Measurements from ENCODE around the gene RNU7-1. TPM values are rescaled to one million over a fixed set of nuclear protein-coding genes. Genes with fewer than 3 reads are reported as not detected.

The RNU7-1 gene
- total RNA-seq, 2 experiments from 2014 or later: not detected

GRCh38 chr12:6946033-6946919 lies 2.7 kb downstream of the RNU7-1 start:
- H3K36me3 Mint-ChIP-seq: no peaks in the 10 kb centered on the region

DNA sequence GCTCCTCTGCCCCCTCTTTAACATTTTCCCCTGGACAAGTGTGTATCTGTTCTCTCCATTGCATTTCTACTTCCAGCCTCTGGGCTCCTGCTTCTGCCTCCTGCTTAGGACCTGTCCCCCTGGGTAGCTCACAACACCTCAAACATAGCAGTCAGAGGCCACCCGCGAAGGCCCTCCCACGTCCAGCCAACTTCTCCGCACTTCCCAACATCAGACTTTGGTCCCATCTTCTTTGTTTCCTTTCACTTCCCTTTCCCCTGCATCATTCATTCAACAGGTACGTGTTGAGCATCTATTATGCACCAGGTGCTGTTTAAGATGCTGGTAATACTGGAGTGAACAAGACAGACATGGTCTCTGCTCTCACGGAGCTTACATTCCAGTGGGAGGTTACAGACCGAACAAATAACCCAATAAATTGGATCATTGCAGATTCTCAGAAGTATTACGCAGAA lies 3.3 kb downstream of the RNU7-1 start:
- POLR2A ChIA-PET: interaction anchor here (0.6 to 21.6 kb wide), 10 partner anchors 9 to 454 kb away, joined by 3 to 1055 read pairs (median 4); partner anchors contain the start of genes C1RL, EMG1, LPCAT3 and MRPL51
- Mint-ChIP-seq H3K27ac (peak overlapping the region; percentile 94), H3K4me3 (peak overlapping the region; percentile 97), H3K9me3 (no peaks in the 10 kb centered on the region), H3K36me3 (peaks cover 4% of the 10 kb centered on the region), H3K27me3 (no peaks in the 10 kb centered on the region), H3K4me1 (peaks cover 62% of the 10 kb centered on the region)
- ATAC-seq (ENCODE audit: low read depth) (no peak), DNase-seq (no peak)

More at GRCh38 chr12:6946033-6946919, 2.7 kb downstream of the RNU7-1 start:
- H3K4me1 Mint-ChIP-seq: peaks cover 62% of the 10 kb centered on the region
- peak overlapping the region; percentile 94 for H3K27ac Mint-ChIP-seq
- DNase-seq (peak; percentile 79), ATAC-seq (ENCODE audit: low read depth) (peak; percentile 20)
- H3K9me3 Mint-ChIP-seq: no peaks in the 10 kb centered on the region
- POLR2A ChIA-PET: interaction anchor here (0.6 to 21.6 kb wide), 14 partner anchors 9 to 990 kb away, joined by 3 to 1055 read pairs (median 7); partner anchors contain the start of genes C1RL, COPS7A, EMG1 and LPCAT3
- H3K4me3 Mint-ChIP-seq: peak overlapping the region; percentile 97
- no peaks in the 10 kb centered on the region for H3K27me3 Mint-ChIP-seq

- Mint-ChIP-seq H3K27ac (peak overlapping the region; percentile 94), H3K4me3 (peak overlapping the region; percentile 27), H3K36me3 (peaks cover 11% of the 10 kb centered on the region), H3K27me3 (no peaks in the 10 kb centered on the region), H3K4me1 (peaks cover 56% of the 10 kb centered on the region), H3K9me3 (no peaks in the 10 kb centered on the region)
- POLR2A ChIA-PET: interaction anchor here (0.7 to 21.6 kb wide), 6 partner anchors 13 to 78 kb away, joined by 3 to 1055 read pairs (median 3); partner anchors contain the start of genes EMG1 and PHB2
- DNase-seq (no peak), ATAC-seq (ENCODE audit: low read depth) (no peak)
Measured at GRCh38 chr12:6947615-6948014, 4.0 kb downstream of the RNU7-1 start.

DNA sequence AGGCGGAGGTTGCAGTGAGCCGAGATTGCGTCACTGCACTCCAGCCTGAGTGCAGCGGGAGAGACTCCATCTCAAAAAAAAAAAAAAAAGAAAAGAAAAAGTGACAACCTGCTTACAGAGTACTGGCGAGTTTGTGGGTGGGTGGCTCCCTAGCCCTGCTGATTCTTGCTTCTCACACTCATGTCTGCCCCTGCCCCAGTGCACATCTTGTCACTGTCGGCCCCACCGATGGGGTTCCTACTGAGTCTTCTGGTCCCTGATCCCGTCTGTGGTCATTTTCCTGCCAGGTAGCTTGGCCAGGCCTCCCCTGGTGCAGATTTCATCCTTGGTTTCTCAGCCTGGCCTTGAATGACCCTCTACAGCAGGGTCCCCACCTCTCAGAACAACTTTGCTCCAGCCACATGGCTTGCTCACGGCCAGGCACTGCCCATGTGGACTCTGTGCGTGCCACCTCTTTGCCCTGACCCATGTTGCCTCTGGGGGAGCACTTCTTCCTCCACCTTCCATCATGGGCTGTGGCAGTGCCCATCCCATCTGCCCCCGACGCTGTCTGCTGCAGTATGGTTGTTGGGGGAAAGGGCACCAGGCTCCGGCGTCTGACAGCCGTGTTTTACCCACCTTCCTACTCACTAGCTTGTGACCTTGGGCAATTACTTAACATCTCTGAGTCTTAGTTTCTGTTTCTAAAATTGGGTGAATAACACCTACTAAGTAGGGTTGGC lies 5.4 kb downstream of the RNU7-1 start:
- Mint-ChIP-seq H3K4me1 (peaks cover 60% of the 10 kb centered on the region), H3K9me3 (no peaks in the 10 kb centered on the region), H3K4me3 (peak overlapping the region; percentile 79), H3K36me3 (peaks cover 19% of the 10 kb centered on the region), H3K27ac (peak overlapping the region; percentile 97), H3K27me3 (no peaks in the 10 kb centered on the region)
- DNase-seq (no peak), ATAC-seq (ENCODE audit: low read depth) (no peak)
- POLR2A ChIA-PET: interaction anchor here (1.2 to 21.6 kb wide), 3 partner anchors 11 to 58 kb away, joined by 3 to 1055 read pairs (median 15); no protein-coding TSS in a partner anchor

- H3K36me3 Mint-ChIP-seq: peaks cover 22% of the 10 kb centered on the region
- no peak for ATAC-seq (ENCODE audit: low read depth)
- peak overlapping the region; percentile 100 for H3K27ac Mint-ChIP-seq
Measured at GRCh38 chr12:6950401-6950801, 6.8 kb downstream of the RNU7-1 start.

GRCh38 chr12:6950811-6951540 lies 7.4 kb downstream of the RNU7-1 start, which contains the start of gene PTPN6:
TSS of gene PTPN6 (plus strand) at chr12:6951356. CDS start at chr12:6951513, 157 bp downstream.
- DNase-seq: peak; percentile 77
- ATAC-seq (ENCODE audit: low read depth): peak; percentile 40
- H3K9me3 Mint-ChIP-seq: no peaks in the 10 kb centered on the region
- POLR2A ChIA-PET: interaction anchor here (1.2 to 21.6 kb wide), 9 partner anchors 9 to 157 kb away, joined by 4 to 1055 read pairs (median 12); partner anchors contain the start of genes CDCA3, EMG1, LPCAT3 and PHB2
- H3K4me3 Mint-ChIP-seq: peak within 1 kb of the TSS; percentile 100
- H3K27ac Mint-ChIP-seq: peak within 1 kb of the TSS; percentile 100
- H3K27me3 Mint-ChIP-seq: no peaks in the 10 kb centered on the region
- peaks cover 67% of the 10 kb centered on the region for H3K4me1 Mint-ChIP-seq
- peaks cover 27% of the 10 kb centered on the region for H3K36me3 Mint-ChIP-seq

More at GRCh38 chr12:6950401-6950801, 6.8 kb downstream of the RNU7-1 start:
- POLR2A ChIA-PET: interaction anchor here (1.2 to 21.6 kb wide), 9 partner anchors 10 to 158 kb away, joined by 4 to 1055 read pairs (median 12); partner anchors contain the start of genes CDCA3, EMG1, LPCAT3 and PHB2
- peak overlapping the region; percentile 100 for H3K4me3 Mint-ChIP-seq
- peak; percentile 56 for DNase-seq
- H3K4me1 Mint-ChIP-seq: peaks cover 67% of the 10 kb centered on the region
- H3K27me3 Mint-ChIP-seq: no peaks in the 10 kb centered on the region
- no peaks in the 10 kb centered on the region for H3K9me3 Mint-ChIP-seq

DNA sequence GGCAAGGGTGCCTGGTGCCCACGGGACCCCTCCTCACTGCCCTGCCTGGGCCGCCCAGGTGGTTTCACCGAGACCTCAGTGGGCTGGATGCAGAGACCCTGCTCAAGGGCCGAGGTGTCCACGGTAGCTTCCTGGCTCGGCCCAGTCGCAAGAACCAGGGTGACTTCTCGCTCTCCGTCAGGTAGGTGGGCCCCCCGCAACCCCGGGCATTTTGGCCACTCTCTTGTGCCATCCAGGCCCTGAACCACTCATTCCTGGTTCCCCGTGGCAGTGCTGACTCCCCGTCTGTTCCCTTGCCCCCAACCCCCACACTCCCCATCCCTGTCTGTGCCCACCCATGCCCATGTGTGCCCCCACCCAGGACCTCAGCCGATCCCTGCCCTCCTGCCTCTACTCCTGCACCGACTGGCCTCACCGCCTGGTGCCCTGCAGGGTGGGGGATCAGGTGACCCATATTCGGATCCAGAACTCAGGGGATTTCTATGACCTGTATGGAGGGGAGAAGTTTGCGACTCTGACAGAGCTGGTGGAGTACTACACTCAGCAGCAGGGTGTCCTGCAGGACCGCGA lies 8.0 kb downstream of the RNU7-1 start:
- Mint-ChIP-seq H3K27ac (peak overlapping the region; percentile 100), H3K36me3 (peaks cover 34% of the 10 kb centered on the region), H3K9me3 (no peaks in the 10 kb centered on the region)

GRCh38 chr12:6952121-6952862 lies 8.7 kb downstream of the RNU7-1 start:
- Mint-ChIP-seq H3K36me3 (peaks cover 40% of the 10 kb centered on the region), H3K4me1 (peaks cover 71% of the 10 kb centered on the region), H3K27me3 (no peaks in the 10 kb centered on the region), H3K4me3 (peak overlapping the region; percentile 100), H3K9me3 (no peaks in the 10 kb centered on the region), H3K27ac (peak overlapping the region; percentile 100)
- POLR2A ChIA-PET: interaction anchor here (1.1 to 21.6 kb wide), 11 partner anchors 8 to 228 kb away, joined by 3 to 1055 read pairs (median 11); partner anchors contain the start of genes C12orf57, CDCA3, EMG1 and LPCAT3
- DNase-seq (peak; percentile 60), ATAC-seq (ENCODE audit: low read depth) (no peak)

More for the DNA sequence above, 8.0 kb downstream of the RNU7-1 start:
- DNase-seq: peak; percentile 52
- H3K4me3 Mint-ChIP-seq: peak overlapping the region; percentile 100
- POLR2A ChIA-PET: interaction anchor here (1.2 to 21.6 kb wide), 11 partner anchors 8 to 157 kb away, joined by 4 to 1055 read pairs (median 12); partner anchors contain the start of genes C12orf57, CDCA3, EMG1 and LPCAT3
- no peaks in the 10 kb centered on the region for H3K27me3 Mint-ChIP-seq
- H3K4me1 Mint-ChIP-seq: peaks cover 70% of the 10 kb centered on the region
- no peak for ATAC-seq (ENCODE audit: low read depth)

- ATAC-seq (ENCODE audit: low read depth): no peak
- Mint-ChIP-seq H3K27ac (peak overlapping the region; percentile 100), H3K4me1 (peaks cover 71% of the 10 kb centered on the region), H3K9me3 (no peaks in the 10 kb centered on the region), H3K27me3 (no peaks in the 10 kb centered on the region), H3K4me3 (peak overlapping the region; percentile 100), H3K36me3 (peaks cover 44% of the 10 kb centered on the region)
- POLR2A ChIA-PET: interaction anchor here (1.1 to 21.6 kb wide), 9 partner anchors 7 to 229 kb away, joined by 3 to 1055 read pairs (median 11); partner anchors contain the start of genes C12orf57, CDCA3, EMG1 and PHB2
- no peak for DNase-seq
Measured at GRCh38 chr12:6952863-6953441, 9.3 kb downstream of the RNU7-1 start.

DNA sequence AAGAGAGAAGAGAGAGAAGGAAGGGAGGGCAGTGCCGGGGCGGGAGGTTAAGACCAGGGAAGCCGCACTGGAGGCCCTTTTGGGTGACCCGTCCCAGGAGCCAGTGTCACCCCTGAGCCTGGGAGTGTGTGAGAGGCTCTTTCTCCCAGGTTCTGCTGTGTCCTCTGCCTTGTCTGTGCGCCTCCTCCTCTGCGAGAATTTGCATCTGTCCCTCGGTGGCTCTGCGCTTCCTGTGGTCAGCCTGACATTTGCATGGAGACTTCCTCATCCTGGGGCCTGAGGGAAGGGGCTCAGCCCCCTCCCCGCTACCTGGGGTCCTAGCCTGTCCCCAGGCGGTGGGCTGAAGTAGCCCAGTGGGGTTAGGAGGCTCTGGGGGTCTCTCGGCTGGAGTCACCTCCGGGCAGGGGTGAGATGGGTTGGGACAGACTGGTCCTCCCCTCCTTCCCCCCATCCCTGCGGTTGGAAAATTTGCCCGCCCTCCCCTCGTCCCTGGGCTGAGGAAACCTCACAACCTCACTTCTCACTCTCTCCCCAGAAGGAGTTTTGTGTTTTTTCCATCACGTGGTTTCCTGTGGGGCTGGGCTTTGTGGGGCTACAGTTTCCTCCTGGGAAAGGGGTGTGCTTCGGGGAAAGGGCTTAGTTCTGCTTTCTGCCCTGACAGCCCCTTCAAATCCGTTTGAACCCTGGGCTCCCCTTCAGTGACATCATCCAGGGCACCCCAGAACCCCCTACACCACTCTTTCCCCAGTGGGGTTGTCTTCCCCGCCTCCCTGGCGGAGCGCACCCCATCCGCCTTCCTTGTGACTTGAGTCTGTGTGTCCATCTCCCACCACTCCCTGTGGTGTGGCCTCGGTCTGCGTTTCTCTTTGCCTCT lies 10.1 kb downstream of the RNU7-1 start:
- H3K36me3 Mint-ChIP-seq: peaks cover 51% of the 10 kb centered on the region
- POLR2A ChIA-PET: interaction anchor here (1.3 to 21.6 kb wide), 7 partner anchors 7 to 80 kb away, joined by 4 to 1055 read pairs (median 19); partner anchors contain the start of genes C12orf57, PTPN6, RNU7-1 and SPSB2
- peak overlapping the region; percentile 100 for H3K27ac Mint-ChIP-seq
- ATAC-seq (ENCODE audit: low read depth) (peak; percentile 23), DNase-seq (peak; percentile 78)
- H3K9me3 Mint-ChIP-seq: no peaks in the 10 kb centered on the region
- H3K4me1 Mint-ChIP-seq: peaks cover 72% of the 10 kb centered on the region
- peak overlapping the region; percentile 100 for H3K4me3 Mint-ChIP-seq
- H3K27me3 Mint-ChIP-seq: no peaks in the 10 kb centered on the region

All from activated naive CD8-positive, alpha-beta T cell treated with anti-CD3 and anti-CD28 coated beads, Interleukin-2, amount 10 ng/mL, durations not matched to agents 7 days and 5 days (primary cell).